Esophagus squamous epithelium (tissue), 5 donors: ENCODE data around the gene PHIP. TPM values are rescaled to one million over a fixed set of nuclear protein-coding genes. Genes with fewer than 3 reads are reported as not detected.

Experiments used
- DNase-seq: peaks from one replicate; lab custom pipeline; 2025; lab: John Stamatoyannopoulos, UW
- H3K27ac ChIP-seq, 4 donors: fragments of 200-600 bp; sonication (generic); one replicate each; pipeline ENCODE4 v1.5.1; 2016 to 2019; ENCODE audit warnings: mild to moderate bottlenecking in 1 of 4
- H3K27me3 ChIP-seq, 4 donors: fragments of 200-600 bp; sonication (generic); 1 replicate in 3 of 4; 2 replicates in 1 of 4; pipeline versions ENCODE4 v1.5.1 to v1.6.0; 2017 to 2021; ENCODE audit warnings: antibody characterized with exemption in 1 of 4
- H3K36me3 ChIP-seq, 3 donors: fragments of 200-600 bp; sonication (generic); one replicate each; pipeline ENCODE4 v1.5.1; 2016 to 2019
- H3K4me1 ChIP-seq, 3 donors: fragments of 200-600 bp; sonication (generic); one replicate each; pipeline ENCODE4 v1.5.1; 2017 to 2019
- H3K4me3 ChIP-seq, 4 donors: fragments of 200-600 bp; sonication (generic); 1 replicate in 3 of 4; 2 replicates in 1 of 4; pipeline ENCODE4 v1.5.1; 2016 to 2019; ENCODE audit warnings: mild to moderate bottlenecking in 2 of 4, moderate library complexity in 1 of 4
- H3K9me3 ChIP-seq, 3 donors: fragments of 200-600 bp; sonication (generic); one replicate each; pipeline ENCODE4 v1.5.1; 2016 to 2019
- POLR2A ChIP-seq, 4 donors: fragments of 450-650 bp; IDR thresholded peaks; one replicate each; pipeline ENCODE4 v1.6.1; 2017; ENCODE audit warnings: antibody characterized with exemption in 4 of 4, mild to moderate bottlenecking in 4 of 4, moderate library complexity in 3 of 4
- WGBS, 2 donors: methylation state at CpG; one replicate each; pipeline ENCODE4 v1.1.5; 2018; 5-methylcytosine and 5-hydroxymethylcytosine counted together
- intact Hi-C: fragments of 100-400 bp; cut with DNase I; formaldehyde crosslinking; loops from one replicate; pipeline ENCODE4 v1.15.0; 2022
- total RNA-seq, 4 donors: library from RNA; depleted of rRNA; stranded (reverse); fragments of >200 nt; gene quantifications; one replicate each; pipeline ENCODE4 v1.1.0, GENCODE V29; 2016
- TF ChIP-seq, protein P1 (sequence below), 6 experiments: fragments of 450-650 bp in 4 of 6; fragments of 200-600 bp in 2 of 6; sonication (generic) in 2 of 6; IDR thresholded peaks; one replicate each; pipeline ENCODE4 v1.5.1; 2016 to 2019; ENCODE audit warnings: antibody characterized with exemption in 6 of 6, mild to moderate bottlenecking in 4 of 6, moderate library complexity in 4 of 6
- donor health status: DM: yes; HTN: yes; CAD: no.

The PHIP gene
- total RNA-seq, 4 donors from 2014 or later = 11.5 to 24.0 (median 17.1) TPM

DNA sequence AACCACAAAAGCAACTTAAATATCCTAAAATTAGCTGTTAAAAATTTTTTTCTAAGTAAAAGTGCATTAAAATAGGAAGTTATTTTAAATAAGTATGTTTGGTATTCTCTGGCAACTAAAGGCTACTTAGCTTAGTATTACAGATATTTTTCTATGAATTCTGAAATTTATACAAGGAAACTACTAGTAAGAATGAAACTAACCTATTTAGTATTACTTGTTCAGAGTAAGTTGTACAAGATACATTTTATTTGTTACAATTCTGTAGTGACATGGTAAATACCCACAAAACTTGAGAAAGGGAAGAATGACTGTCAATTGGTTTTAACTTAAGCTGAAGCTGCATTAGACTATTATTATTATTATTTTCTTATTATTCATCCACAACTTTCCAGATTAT, 6.5 kb downstream of the PHIP start:
- no peak overlapping the region for H3K27ac ChIP-seq
- no peak overlapping the region for H3K4me3 ChIP-seq
- no peaks in the 10 kb centered on the region for H3K9me3 ChIP-seq
- peaks cover 0 to 69% (median 17%) of the 10 kb centered on the region in 3 donors for H3K4me1 ChIP-seq
- no peak for DNase-seq
- no peaks in the 10 kb centered on the region for H3K27me3 ChIP-seq
- no peak for TF ChIP-seq POLR2A (IDR thresholded peaks at IDR 0.05)
- TF ChIP-seq, protein P1, sequence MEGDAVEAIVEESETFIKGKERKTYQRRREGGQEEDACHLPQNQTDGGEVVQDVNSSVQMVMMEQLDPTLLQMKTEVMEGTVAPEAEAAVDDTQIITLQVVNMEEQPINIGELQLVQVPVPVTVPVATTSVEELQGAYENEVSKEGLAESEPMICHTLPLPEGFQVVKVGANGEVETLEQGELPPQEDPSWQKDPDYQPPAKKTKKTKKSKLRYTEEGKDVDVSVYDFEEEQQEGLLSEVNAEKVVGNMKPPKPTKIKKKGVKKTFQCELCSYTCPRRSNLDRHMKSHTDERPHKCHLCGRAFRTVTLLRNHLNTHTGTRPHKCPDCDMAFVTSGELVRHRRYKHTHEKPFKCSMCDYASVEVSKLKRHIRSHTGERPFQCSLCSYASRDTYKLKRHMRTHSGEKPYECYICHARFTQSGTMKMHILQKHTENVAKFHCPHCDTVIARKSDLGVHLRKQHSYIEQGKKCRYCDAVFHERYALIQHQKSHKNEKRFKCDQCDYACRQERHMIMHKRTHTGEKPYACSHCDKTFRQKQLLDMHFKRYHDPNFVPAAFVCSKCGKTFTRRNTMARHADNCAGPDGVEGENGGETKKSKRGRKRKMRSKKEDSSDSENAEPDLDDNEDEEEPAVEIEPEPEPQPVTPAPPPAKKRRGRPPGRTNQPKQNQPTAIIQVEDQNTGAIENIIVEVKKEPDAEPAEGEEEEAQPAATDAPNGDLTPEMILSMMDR (IDR thresholded peaks at IDR 0.05) = no peak
- no peaks in the 10 kb centered on the region for H3K36me3 ChIP-seq
- intact Hi-C loops = no loop called here

DNA sequence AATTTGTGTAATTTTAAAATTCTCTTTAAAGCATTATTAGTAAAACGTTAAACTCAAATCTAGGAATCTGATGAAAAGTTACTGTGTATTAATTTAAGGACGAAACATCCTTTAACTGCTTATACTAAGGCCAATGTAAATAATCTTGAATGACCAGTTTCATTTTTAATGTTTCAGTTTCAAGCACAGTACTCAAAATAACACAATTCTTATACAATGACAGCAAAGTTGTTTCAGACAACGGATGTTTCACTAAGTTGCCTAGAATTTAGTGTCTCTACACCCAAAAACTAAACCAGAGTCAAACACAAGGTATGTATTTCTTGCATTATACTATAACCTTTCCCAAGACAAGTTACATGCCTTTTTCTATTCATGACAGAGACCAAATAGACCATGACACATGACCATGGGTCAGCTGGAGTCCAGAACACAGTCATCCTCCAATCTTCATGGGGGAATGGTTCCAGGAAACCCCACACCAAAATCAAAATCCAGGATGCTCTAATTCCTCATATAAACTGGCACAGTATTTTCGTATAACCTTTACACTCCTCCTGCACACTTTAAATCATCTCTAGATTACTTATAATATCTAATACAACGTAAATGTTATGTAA, 7.7 kb downstream of the PHIP start:
- Histone ChIP-seq H3K9me3 (no peaks in the 10 kb centered on the region), H3K36me3 (no peaks in the 10 kb centered on the region), H3K4me1 (peaks cover 0 to 59% (median 10%) of the 10 kb centered on the region in 3 donors), H3K27me3 (no peaks in the 10 kb centered on the region), H3K4me3 (no peak overlapping the region), H3K27ac (no peak overlapping the region)
- WGBS, 2 donors = 71 to 74% methylated on average over 5 of the region's 5 CpGs
- TF ChIP-seq, protein P1 (IDR thresholded peaks at IDR 0.05) = no peak
- TF ChIP-seq POLR2A (IDR thresholded peaks at IDR 0.05) = no peak
- intact Hi-C loops = no loop called here
- DNase-seq = no peak

GRCh38 chr6:79066828-79067227, 11.2 kb downstream of the PHIP start:
- no peak for DNase-seq
- Histone ChIP-seq H3K36me3 (peaks cover 0 to 7% (median 0%) of the 10 kb centered on the region in 3 donors), H3K4me1 (peaks cover 0 to 34% (median 4%) of the 10 kb centered on the region in 3 donors), H3K27me3 (no peaks in the 10 kb centered on the region), H3K27ac (no peak overlapping the region), H3K9me3 (no peaks in the 10 kb centered on the region), H3K4me3 (no peak overlapping the region)
- TF ChIP-seq, protein P1 (IDR thresholded peaks at IDR 0.05) = no peak
- TF ChIP-seq POLR2A (IDR thresholded peaks at IDR 0.05) = no peak
- 89 to 93% methylated on average over 4 of the region's 4 CpGs for WGBS, 2 donors
- intact Hi-C loops = no loop called here

GRCh38 chr6:79066330-79066729, 11.7 kb downstream of the PHIP start:
- Histone ChIP-seq H3K4me3 (no peak overlapping the region), H3K27me3 (no peaks in the 10 kb centered on the region), H3K9me3 (no peaks in the 10 kb centered on the region), H3K36me3 (peaks cover 0 to 7% (median 0%) of the 10 kb centered on the region in 3 donors), H3K4me1 (peaks cover 0 to 32% (median 4%) of the 10 kb centered on the region in 3 donors), H3K27ac (no peak overlapping the region)
- intact Hi-C loops = no loop called here
- no peak for DNase-seq
- no peak for TF ChIP-seq POLR2A (IDR thresholded peaks at IDR 0.05)
- TF ChIP-seq, protein P1 (IDR thresholded peaks at IDR 0.05) = no peak

GRCh38 chr6:79065232-79065631, 12.8 kb downstream of the PHIP start:
- intact Hi-C loops = no loop called here
- Histone ChIP-seq H3K36me3 (peaks cover 0 to 12% (median 0%) of the 10 kb centered on the region in 3 donors), H3K4me1 (peaks cover 0 to 21% (median 4%) of the 10 kb centered on the region in 3 donors), H3K4me3 (no peak overlapping the region), H3K27ac (no peak overlapping the region), H3K9me3 (no peaks in the 10 kb centered on the region), H3K27me3 (no peaks in the 10 kb centered on the region)
- TF ChIP-seq, protein P1 (IDR thresholded peaks at IDR 0.05) = no peak
- TF ChIP-seq POLR2A (IDR thresholded peaks at IDR 0.05) = no peak
- 68 to 77% methylated on average over 2 of the region's 2 CpGs for WGBS, 2 donors
- no peak for DNase-seq
